IPS-18a (cell line): ENCODE results near the gene PXDC1.
"Not testable (repeated sequence)": the region's sequence is repeated elsewhere in the genome, so short reads cannot be mapped to it uniquely, and the experiment has no call there.

ENCODE experiments used
- H3K27ac ChIP-seq: one replicate; pipeline ENCODE4 v1.5.1; 2013; ENCODE audit warnings: low read length
- H3K27me3 ChIP-seq: one replicate; pipeline ENCODE4 v1.6.1; 2013; ENCODE audit warnings: mild to moderate bottlenecking, low read length; ENCODE audit not compliant: control insufficient read depth, insufficient read depth
- H3K36me3 ChIP-seq: one replicate; pipeline ENCODE4 v1.6.1; 2013; ENCODE audit warnings: low read depth, low read length; ENCODE audit not compliant: control insufficient read depth
- H3K4me1 ChIP-seq: one replicate; pipeline ENCODE4 v1.6.1; 2013; ENCODE audit warnings: low read depth, low read length; ENCODE audit not compliant: control insufficient read depth
- H3K4me3 ChIP-seq: one replicate; pipeline ENCODE4 v1.5.1; 2013; ENCODE audit warnings: low read length
- H3K9ac ChIP-seq: one replicate; pipeline ENCODE4 v1.6.1; 2013; ENCODE audit warnings: mild to moderate bottlenecking, low read length, moderate library complexity
- H3K9me3 ChIP-seq: one replicate; pipeline ENCODE4 v1.6.1; 2013; ENCODE audit warnings: low read depth, low read length; ENCODE audit not compliant: control insufficient read depth

Gene PXDC1

DNA sequence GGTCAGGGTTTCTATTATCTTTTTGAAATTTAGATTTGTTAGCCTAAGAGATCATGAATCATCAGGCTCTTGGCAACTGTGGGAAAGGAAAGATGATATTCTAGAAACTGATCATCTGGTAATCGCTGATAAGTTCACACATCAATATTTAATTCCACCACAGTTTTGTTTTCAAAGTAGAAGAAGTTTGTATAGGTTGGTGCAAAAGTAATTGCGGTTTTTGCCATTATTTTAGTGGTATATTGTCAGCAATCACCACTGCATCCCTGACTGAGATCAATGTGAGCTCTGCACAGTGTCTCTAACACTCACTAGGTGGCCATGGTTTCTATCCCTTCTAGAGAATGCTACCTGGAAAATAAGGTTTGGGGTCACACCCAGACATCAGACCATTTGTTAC is 17.0 kb upstream of the PXDC1 start:
- no peak overlapping the region for H3K27ac ChIP-seq
- no peaks in the 10 kb centered on the region for H3K36me3 ChIP-seq
- no peak overlapping the region for H3K4me3 ChIP-seq
- no peaks in the 10 kb centered on the region for H3K9me3 ChIP-seq
- no peak overlapping the region for H3K9ac ChIP-seq
- peaks cover 21% of the 10 kb centered on the region for H3K4me1 ChIP-seq
- no peaks in the 10 kb centered on the region for H3K27me3 ChIP-seq

DNA sequence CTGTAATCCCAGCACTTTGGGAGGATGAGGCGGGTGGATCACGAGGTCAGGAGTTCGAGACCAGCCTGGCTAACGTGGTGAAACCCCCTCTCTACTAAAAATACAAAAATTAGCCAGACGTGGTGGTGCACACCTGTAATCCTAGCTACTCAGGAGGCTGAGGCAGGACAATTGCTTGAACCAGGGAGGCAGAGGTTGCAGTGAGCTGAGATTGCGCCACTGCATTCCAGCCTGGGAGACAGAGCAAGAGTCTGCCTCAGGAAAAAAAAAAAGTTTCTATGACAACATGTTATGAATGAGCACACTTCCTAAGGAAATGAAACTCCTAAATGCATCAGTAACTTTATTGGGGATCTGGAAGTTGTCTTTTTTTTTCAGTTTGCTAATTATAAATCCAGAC is 16.0 kb upstream of the PXDC1 start:
- peaks cover 21% of the 10 kb centered on the region for H3K4me1 ChIP-seq
- H3K27me3 ChIP-seq, H3K9me3 ChIP-seq, H3K4me3 ChIP-seq, H3K9ac ChIP-seq, H3K27ac ChIP-seq, H3K36me3 ChIP-seq: not testable (repeated sequence)

DNA sequence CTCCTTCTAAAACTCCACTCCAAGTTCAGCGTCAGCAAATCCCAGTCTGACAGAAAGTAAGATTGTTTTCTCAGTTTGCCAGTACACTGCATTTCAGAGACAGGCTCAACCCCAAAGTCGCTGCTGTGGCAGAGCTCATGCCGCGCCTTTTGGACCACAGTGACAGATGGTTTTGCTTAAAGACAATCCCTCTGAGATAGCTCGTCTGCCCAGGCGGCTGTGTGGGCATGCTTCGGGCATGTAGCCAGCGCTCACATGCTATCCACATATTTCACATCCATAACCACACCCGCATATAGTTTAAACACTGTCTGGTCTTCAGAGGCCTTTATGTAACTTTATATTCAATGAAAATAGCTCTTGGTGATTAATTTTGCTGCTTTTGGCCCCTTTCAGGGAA is 14.7 kb upstream of the PXDC1 start:
- Histone ChIP-seq H3K27me3 (no peaks in the 10 kb centered on the region), H3K4me1 (peaks cover 21% of the 10 kb centered on the region), H3K9me3 (no peaks in the 10 kb centered on the region), H3K4me3 (no peak overlapping the region), H3K36me3 (no peaks in the 10 kb centered on the region), H3K27ac (no peak overlapping the region), H3K9ac (no peak overlapping the region)

DNA sequence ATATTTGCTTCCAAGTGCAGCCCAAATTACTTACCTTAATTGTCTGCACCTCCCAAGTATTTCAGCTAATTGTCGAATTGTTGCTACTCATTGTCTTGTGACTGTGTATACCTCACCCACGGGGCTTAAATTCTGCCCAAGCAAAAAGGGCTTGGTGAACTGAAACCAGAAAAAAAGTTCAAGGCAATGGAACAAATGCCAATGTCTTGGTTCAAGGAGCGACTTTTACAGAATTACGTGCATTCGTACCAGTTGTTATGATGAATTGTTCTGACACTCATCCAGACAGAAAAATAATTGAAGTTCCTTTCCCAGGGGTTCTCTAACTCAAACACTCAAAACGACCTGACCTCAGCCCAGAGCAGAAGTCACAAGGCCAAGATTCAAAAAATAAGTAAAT is 13.9 kb upstream of the PXDC1 start:
- Histone ChIP-seq H3K27ac (no peak overlapping the region), H3K4me3 (no peak overlapping the region), H3K36me3 (no peaks in the 10 kb centered on the region), H3K27me3 (no peaks in the 10 kb centered on the region), H3K9me3 (no peaks in the 10 kb centered on the region), H3K9ac (no peak overlapping the region), H3K4me1 (peaks cover 18% of the 10 kb centered on the region)

DNA sequence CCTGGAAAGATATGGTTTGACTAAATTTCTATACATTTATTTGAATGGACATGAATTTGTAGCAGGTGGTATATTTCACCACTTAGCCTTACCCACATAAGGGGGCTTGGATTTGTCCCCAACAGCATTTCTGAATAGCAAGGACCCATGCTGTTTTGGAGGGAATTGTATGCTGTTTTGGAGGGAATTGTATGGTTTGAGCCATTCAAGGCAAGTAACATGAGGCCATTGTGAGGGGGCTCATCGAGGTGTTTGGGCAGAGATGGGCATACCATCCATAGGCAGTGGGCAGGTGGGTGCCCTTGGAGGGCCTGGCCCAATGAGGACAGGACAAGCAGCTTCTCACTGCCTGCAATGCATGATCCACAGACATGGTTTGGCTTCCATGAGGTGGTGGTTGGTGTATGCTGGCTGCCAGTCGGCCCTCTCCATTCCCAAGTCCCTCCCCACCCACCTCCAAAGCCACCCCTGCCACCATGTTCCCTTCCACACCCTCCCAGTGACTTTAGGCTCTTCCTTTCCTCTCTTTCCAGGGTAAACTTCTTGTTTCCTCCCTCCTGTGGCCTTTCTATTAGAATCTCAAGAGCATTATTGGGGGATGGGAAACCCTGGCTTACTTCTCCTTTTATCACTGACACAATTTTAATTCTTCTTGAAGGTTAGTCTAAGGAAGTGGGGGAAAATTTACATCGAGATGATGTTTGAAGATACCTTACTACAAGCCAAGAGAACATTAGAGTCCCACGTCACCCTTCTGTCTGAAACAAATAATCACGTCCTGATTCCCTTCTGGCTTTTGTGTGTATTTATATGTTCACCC is 13.2 kb upstream of the PXDC1 start:
- H3K4me1 ChIP-seq = peaks cover 11% of the 10 kb centered on the region
- H3K27ac ChIP-seq = no peak overlapping the region

DNA sequence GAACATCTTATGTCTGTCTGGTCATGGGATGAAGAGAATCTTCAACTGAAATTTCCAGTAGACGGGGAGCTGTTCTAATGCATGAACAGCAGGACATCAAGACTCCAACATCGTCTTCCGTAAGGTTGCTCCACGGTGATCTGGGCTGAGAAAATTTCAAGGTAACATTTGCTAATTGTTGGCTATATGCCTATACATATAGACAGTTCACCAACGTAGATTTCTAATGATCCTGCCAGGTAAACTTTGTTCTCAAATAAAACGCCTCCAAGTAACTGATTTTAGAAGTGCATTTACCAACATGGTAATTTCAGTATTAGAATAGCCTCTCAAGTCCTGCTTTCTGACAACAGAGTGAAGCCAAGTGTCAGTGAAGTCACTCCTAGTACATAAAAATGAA is 11.3 kb upstream of the PXDC1 start:
- Histone ChIP-seq H3K4me1 (peaks cover 9% of the 10 kb centered on the region), H3K36me3 (no peaks in the 10 kb centered on the region), H3K9me3 (no peaks in the 10 kb centered on the region), H3K27ac (no peak overlapping the region), H3K4me3 (no peak overlapping the region), H3K9ac (no peak overlapping the region), H3K27me3 (no peaks in the 10 kb centered on the region)

More for the DNA sequence above, 13.2 kb upstream of the PXDC1 start:
- no peaks in the 10 kb centered on the region for H3K27me3 ChIP-seq
- H3K9me3 ChIP-seq = no peaks in the 10 kb centered on the region
- H3K4me3 ChIP-seq = no peak overlapping the region
- H3K9ac ChIP-seq = no peak overlapping the region
- H3K36me3 ChIP-seq = no peaks in the 10 kb centered on the region

DNA sequence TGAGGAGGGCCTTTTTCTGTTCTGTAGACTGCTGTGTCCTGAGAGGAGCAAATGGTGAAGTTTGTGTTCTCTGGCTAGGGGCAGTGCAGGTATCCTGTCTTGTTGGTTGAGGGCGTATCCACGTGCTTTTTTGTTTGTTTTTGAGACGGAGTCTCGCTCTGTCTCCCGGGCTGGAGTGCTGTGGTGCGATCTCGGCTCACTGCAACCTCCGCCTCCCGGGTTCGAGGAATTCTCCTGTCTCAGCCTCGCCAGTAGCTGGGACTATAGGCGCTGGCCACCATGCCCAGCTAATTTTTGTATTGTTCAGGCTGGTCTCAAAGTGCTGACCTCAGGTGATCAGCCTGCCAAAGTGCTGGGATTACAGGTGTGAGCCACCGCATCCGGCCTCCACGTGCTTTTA is 10.8 kb upstream of the PXDC1 start:
- Histone ChIP-seq H3K4me3 (no peak overlapping the region), H3K9ac (no peak overlapping the region), H3K9me3 (no peaks in the 10 kb centered on the region), H3K27me3 (no peaks in the 10 kb centered on the region), H3K4me1 (peaks cover 9% of the 10 kb centered on the region), H3K36me3 (no peaks in the 10 kb centered on the region), H3K27ac (no peak overlapping the region)

DNA sequence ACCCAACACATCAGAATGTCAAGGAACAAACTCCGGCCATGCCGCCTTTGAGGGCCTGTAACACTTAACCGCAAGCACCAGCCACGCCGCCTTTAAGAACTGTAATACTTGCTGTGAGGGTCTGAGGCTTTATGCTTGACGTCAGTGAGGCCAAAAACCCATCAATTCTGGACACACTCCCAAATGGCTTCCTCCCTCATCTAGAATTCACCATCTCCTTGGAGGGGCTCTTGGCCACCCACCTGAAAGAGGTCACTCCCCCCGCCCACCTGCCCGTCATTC is 10.4 kb upstream of the PXDC1 start:
- Histone ChIP-seq H3K9me3 (no peaks in the 10 kb centered on the region), H3K4me3 (no peak overlapping the region), H3K4me1 (peaks cover 9% of the 10 kb centered on the region), H3K36me3 (no peaks in the 10 kb centered on the region), H3K27ac (no peak overlapping the region), H3K27me3 (no peaks in the 10 kb centered on the region), H3K9ac (no peak overlapping the region)

DNA sequence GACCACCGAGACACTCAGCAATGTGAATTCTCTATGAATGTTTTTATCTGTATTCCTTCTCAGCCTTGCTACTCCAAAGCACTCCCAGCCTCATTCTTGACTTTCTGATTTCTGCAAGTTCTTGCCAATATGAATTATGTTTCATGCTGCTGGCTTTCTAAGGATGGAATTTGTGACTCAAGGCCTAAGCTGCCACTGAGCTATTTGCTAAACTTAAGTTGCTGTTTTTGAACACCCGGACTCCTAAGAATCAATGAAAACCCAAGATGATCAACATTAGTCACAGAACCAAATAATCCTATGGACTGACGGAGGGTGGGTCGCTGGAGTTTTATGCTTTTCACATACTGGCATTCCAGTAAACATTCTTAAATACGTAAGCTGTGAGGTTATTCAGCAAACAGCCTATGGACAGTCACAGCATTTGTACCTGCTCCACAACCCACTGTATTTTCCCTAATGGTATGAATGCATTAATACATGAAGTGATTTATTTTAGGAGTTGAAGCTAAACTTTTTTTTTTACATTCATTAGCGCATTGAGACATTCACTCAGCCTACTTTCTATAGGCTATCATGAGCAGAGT is 8.2 kb upstream of the PXDC1 start:
- no peak overlapping the region for H3K4me3 ChIP-seq
- peaks cover 6% of the 10 kb centered on the region for H3K27me3 ChIP-seq
- H3K4me1 ChIP-seq = peaks cover 14% of the 10 kb centered on the region
- no peak overlapping the region for H3K27ac ChIP-seq
- H3K9ac ChIP-seq = no peak overlapping the region
- no peaks in the 10 kb centered on the region for H3K36me3 ChIP-seq
- no peaks in the 10 kb centered on the region for H3K9me3 ChIP-seq

DNA sequence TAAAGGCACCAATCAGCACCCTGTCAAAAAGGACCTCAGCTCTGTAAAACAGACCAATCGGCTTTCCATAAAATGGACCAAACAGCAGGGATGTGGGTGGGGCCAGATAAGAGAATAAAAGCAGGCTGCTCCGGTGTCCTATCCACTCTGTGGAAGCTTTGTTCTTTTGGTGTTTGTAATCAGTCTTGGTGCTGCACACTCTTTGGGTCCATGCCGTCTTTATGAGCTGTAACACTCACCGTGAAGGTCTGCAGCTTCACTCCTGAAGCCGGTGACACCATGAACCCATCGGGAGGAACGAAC is 7.3 kb upstream of the PXDC1 start:
- no peak overlapping the region for H3K9ac ChIP-seq
- peaks cover 15% of the 10 kb centered on the region for H3K27me3 ChIP-seq
- no peak overlapping the region for H3K27ac ChIP-seq
- H3K9me3 ChIP-seq = no peaks in the 10 kb centered on the region
- H3K4me1 ChIP-seq = peaks cover 12% of the 10 kb centered on the region
- no peaks in the 10 kb centered on the region for H3K36me3 ChIP-seq
- H3K4me3 ChIP-seq = no peak overlapping the region

DNA sequence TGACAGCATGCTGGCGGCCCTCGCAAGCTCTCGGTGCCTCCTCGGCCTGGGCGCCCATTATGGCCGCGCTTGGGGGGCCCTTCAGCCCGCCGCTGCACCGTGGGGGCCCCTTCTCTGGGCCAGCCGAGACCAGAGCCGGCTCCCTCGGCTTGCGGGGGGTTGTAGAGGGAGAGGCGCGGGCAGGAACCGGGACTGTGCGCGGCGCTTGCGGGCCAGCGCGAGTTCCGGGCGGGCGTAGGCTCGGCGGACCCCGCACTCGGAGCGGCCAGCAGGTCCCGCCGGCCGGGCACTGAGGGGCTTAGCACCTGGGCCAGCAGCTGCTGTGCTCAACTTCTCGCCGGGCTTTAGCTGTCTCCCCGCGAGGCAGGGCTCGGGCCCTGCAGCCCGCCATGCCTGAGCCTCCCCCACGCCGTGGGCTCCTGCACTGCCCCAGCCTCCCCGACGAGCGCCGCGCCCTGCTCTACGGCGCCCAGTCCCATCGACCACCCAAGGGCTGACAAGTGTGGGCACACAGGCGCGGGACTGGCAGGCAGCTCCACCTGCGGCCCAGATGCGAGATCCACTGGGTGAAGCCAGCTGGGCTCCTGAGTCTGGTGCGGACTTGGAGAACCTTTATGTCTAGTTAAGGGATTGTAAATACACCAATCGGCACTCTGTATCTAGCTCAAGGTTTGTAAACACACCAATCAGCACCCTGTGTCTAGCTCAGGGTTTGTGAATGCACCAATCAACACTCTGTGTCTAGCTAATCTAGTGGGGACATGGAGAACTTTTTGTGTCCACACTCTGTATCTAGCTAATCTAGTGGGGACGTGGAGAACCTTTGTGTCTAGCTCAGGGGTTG is 6.7 kb upstream of the PXDC1 start:
- H3K4me1 ChIP-seq = peaks cover 12% of the 10 kb centered on the region
- not testable (repeated sequence) for H3K27ac ChIP-seq, H3K4me3 ChIP-seq

DNA sequence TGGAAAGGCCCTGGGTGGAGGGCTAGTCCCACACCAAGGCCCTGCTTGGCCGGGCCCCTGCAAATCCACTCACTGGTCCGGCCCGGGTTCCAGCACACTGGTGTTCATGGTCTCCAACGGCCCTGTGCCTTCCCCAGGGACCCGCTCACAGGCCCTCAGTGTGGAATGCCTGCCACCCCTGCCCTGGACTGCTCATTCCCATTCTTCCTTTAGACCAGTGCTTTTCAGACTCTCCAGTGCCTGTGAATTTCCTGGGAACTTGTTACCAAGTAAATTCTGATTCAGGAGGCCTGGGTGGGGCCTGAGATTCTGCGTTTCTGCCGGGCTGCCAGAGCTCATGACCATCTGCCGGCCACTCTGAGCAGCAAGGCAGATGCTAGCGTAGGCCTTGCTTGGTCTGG is 5.7 kb upstream of the PXDC1 start:
- Histone ChIP-seq H3K27ac (no peak overlapping the region), H3K9me3 (no peaks in the 10 kb centered on the region), H3K9ac (no peak overlapping the region)

More for the DNA sequence above, 6.7 kb upstream of the PXDC1 start:
- not testable (repeated sequence) for H3K9me3 ChIP-seq, H3K9ac ChIP-seq, H3K36me3 ChIP-seq
- peaks cover 21% of the 10 kb centered on the region for H3K27me3 ChIP-seq

More for the DNA sequence above, 5.7 kb upstream of the PXDC1 start:
- peaks cover 31% of the 10 kb centered on the region for H3K27me3 ChIP-seq
- H3K36me3 ChIP-seq = no peaks in the 10 kb centered on the region
- H3K4me3 ChIP-seq = no peak overlapping the region
- peaks cover 12% of the 10 kb centered on the region for H3K4me1 ChIP-seq
